K562 (cell line): ENCODE data around the gene UCHL5.

ENCODE experiments used
- CTCF ChIP-seq, 3 experiments: IDR thresholded peaks in 2 of 3; conservative IDR thresholded peaks in 1 of 3; 2 replicates each; pipeline ENCODE4 v1.5.1; 2011 to 2012; ENCODE audit warnings: low read length in 3 of 3, mild to moderate bottlenecking in 3 of 3, control low read depth in 2 of 3, improper control_type of control experiment in 1 of 3, inconsistent platforms in 1 of 3, low read depth in 1 of 3, mixed read lengths in 1 of 3, moderate library complexity in 1 of 3; ENCODE audit not compliant: insufficient read depth in 2 of 3
- DNMT1 ChIP-seq: fragments of 450-650 bp; IDR thresholded peaks from 2 replicates; pipeline ENCODE4 v1.6.1; 2016; ENCODE audit warnings: antibody characterized with exemption, mild to moderate bottlenecking
- EZH2 ChIP-seq: IDR thresholded peaks from 2 replicates; pipeline ENCODE4 v1.6.1; 2012; ENCODE audit warnings: low read depth, mild to moderate bottlenecking, inconsistent platforms, low read length, borderline replicate concordance
- GATA2 ChIP-seq: sonication (generic); formaldehyde crosslinking; IDR thresholded peaks from 2 replicates; pipeline ENCODE4 v1.4.0; 2020; ENCODE audit warnings: mild to moderate bottlenecking, missing genetic modification reagents
- KAT7 ChIP-seq: sonication (generic); formaldehyde crosslinking; IDR thresholded peaks from 2 replicates; pipeline ENCODE4 v1.8.0; 2022; ENCODE audit warnings: missing genetic modification reagents, mild to moderate bottlenecking, borderline replicate concordance
- NFE2 ChIP-seq: IDR thresholded peaks from 2 replicates; pipeline ENCODE4 v1.6.1; 2014; ENCODE audit warnings: antibody characterized with exemption, low read depth
- SMARCA4 ChIP-seq: fragments of 450-650 bp; IDR thresholded peaks from 2 replicates; pipeline ENCODE4 v1.6.1; 2016
- ZBTB7A ChIP-seq: IDR thresholded peaks from 2 replicates; pipeline ENCODE4 v1.6.1; 2011; ENCODE audit warnings: low read depth, mild to moderate bottlenecking, low read length, moderate library complexity, borderline replicate concordance; ENCODE audit not compliant: control insufficient read depth
- TF ChIP-seq, protein P1 (sequence below), 2 experiments: fragments of 450-650 bp; conservative IDR thresholded peaks; 2 replicates each; pipeline ENCODE4 v1.6.1; 2017; ENCODE audit warnings: mild to moderate bottlenecking in 2 of 2, moderate library complexity in 2 of 2
- TF ChIP-seq, protein P2 (sequence below): fragments of 250-450 bp; sonication (Bioruptor Pico); IDR thresholded peaks from 2 replicates; pipeline ENCODE4 v1.4.0; 2020; ENCODE audit warnings: mild to moderate bottlenecking, moderate library complexity, borderline replicate concordance

DNA sequence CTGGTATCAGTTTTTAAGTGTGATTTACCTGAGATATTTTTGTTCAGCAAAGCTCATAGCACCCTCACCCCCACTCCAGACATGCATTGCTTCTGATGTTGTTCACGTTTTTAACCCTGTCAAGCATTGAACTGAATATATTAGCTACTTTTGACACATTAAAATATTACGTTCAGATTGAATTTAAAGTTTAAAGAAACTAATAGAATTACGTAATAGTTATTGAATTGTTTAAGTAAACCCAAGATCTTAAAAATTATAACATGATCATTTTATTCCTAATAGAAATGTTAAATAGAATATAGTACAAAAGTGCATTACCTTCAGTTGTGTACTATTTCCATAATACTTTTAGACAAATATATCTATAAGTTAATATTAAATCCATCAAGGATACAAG lies 27.2 kb upstream of the UCHL5 start:
- TF ChIP-seq GATA2 (CRISPR knock-in tag), result no peak
- no peak for TF ChIP-seq CTCF (IDR thresholded peaks at IDR 0.05 in 2 of 3, conservative IDR thresholded peaks at IDR 0.05 in 1 of 3; ENCODE audit: insufficient read depth in 2 of 3, low read depth in 1 of 3, low read length in 3 of 3)
- TF ChIP-seq ZBTB7A, result no peak
- TF ChIP-seq NFE2, result no peak
- TF ChIP-seq DNMT1, result no peak
- TF ChIP-seq, protein P1, sequence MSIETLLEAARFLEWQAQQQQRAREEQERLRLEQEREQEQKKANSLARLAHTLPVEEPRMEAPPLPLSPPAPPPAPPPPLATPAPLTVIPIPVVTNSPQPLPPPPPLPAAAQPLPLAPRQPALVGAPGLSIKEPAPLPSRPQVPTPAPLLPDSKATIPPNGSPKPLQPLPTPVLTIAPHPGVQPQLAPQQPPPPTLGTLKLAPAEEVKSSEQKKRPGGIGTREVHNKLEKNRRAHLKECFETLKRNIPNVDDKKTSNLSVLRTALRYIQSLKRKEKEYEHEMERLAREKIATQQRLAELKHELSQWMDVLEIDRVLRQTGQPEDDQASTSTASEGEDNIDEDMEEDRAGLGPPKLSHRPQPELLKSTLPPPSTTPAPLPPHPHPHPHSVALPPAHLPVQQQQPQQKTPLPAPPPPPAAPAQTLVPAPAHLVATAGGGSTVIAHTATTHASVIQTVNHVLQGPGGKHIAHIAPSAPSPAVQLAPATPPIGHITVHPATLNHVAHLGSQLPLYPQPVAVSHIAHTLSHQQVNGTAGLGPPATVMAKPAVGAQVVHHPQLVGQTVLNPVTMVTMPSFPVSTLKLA (conservative IDR thresholded peaks at IDR 0.05), result no peak; a peak in 1 of 4 replicates
- TF ChIP-seq SMARCA4, result no peak
- TF ChIP-seq, protein P2, sequence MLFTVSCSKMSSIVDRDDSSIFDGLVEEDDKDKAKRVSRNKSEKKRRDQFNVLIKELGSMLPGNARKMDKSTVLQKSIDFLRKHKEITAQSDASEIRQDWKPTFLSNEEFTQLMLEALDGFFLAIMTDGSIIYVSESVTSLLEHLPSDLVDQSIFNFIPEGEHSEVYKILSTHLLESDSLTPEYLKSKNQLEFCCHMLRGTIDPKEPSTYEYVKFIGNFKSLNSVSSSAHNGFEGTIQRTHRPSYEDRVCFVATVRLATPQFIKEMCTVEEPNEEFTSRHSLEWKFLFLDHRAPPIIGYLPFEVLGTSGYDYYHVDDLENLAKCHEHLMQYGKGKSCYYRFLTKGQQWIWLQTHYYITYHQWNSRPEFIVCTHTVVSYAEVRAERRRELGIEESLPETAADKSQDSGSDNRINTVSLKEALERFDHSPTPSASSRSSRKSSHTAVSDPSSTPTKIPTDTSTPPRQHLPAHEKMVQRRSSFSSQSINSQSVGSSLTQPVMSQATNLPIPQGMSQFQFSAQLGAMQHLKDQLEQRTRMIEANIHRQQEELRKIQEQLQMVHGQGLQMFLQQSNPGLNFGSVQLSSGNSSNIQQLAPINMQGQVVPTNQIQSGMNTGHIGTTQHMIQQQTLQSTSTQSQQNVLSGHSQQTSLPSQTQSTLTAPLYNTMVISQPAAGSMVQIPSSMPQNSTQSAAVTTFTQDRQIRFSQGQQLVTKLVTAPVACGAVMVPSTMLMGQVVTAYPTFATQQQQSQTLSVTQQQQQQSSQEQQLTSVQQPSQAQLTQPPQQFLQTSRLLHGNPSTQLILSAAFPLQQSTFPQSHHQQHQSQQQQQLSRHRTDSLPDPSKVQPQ (CRISPR knock-in tag), result no peak
- TF ChIP-seq KAT7, result no peak
- TF ChIP-seq EZH2, result no peak
